Left lung (tissue), 10 donors: ENCODE measurements around the gene TTC34. TPM values are rescaled to one million over a fixed set of nuclear protein-coding genes. Genes with fewer than 3 reads are reported as not detected.

Experiments used
- ATAC-seq: fragments of 200-7000 bp; cut with Tn5 transposase; one replicate; pipeline ENCODE4 v1.9.1; 2020; ENCODE audit warnings: moderate library complexity
- DNase-seq, 4 donors: peaks; one replicate each; pipeline ENCODE4 v3.0.0-alpha.2; 2013 to 2020
- H3K27ac ChIP-seq, 2 donors: fragments of 200-600 bp; sonication (generic) in 1 of 2; one replicate each; pipeline versions ENCODE4 v1.5.0 to v1.8.0; 2020 to 2021
- H3K27me3 ChIP-seq, 2 donors: fragments of 200-600 bp; sonication (generic) in 1 of 2; one replicate each; pipeline versions ENCODE4 v1.5.0 to v1.8.0; 2020 to 2021
- H3K36me3 ChIP-seq, 2 donors: fragments of 200-600 bp; sonication (generic) in 1 of 2; one replicate each; pipeline versions ENCODE4 v1.5.0 to v1.8.0; 2020 to 2021
- H3K4me1 ChIP-seq, 2 donors: fragments of 200-600 bp; one replicate each; pipeline ENCODE4 v1.8.0; 2021
- H3K4me3 ChIP-seq, 2 donors: fragments of 200-600 bp; sonication (generic) in 1 of 2; one replicate each; pipeline versions ENCODE4 v1.5.0 to v1.8.0; 2020 to 2021; ENCODE audit warnings: mild to moderate bottlenecking in 1 of 2
- H3K9me3 ChIP-seq, 2 donors: fragments of 200-600 bp; sonication (generic) in 1 of 2; one replicate each; pipeline versions ENCODE4 v1.5.0 to v1.8.0; 2020 to 2021
- intact Hi-C, 2 donors: fragments of 100-400 bp; cut with DNase I; formaldehyde crosslinking; loops; one replicate each; pipeline versions ENCODE4 v1.11.2 to v1.14.2; 2022
- polyA plus RNA-seq, 6 donors: library from polyadenylated mRNA; unstranded; fragments of 120-200 nt; gene quantifications; one replicate each; pipeline ENCODE4 v1.2.1, GENCODE V29; 2013; ENCODE audit not compliant: insufficient read length in 6 of 6
- total RNA-seq, 2 donors: library from RNA; stranded (reverse); fragmentation: NEBNext Ultra II Directional; extraction: Animal tissue kit (Norgen Biotek cat#: 25700); gene quantifications; one replicate each; pipeline ENCODE4 v1.2.1, GENCODE V29; 2021
- TF ChIP-seq, protein P1 (sequence below), 2 donors: fragments of 200-600 bp; sonication (generic) in 1 of 2; IDR thresholded peaks; one replicate each; pipeline versions ENCODE4 v1.5.0 to v1.8.0; 2021; ENCODE audit warnings: antibody characterized with exemption in 2 of 2
- donor health status: DM: no; HTN: yes; CAD: no.
- donor health status: DM: no; HTN: no; CAD: no.

The TTC34 gene
- total and polyA plus RNA-seq, 8 donors, result 0.44 to 1.2 (median 0.69) TPM

DNA sequence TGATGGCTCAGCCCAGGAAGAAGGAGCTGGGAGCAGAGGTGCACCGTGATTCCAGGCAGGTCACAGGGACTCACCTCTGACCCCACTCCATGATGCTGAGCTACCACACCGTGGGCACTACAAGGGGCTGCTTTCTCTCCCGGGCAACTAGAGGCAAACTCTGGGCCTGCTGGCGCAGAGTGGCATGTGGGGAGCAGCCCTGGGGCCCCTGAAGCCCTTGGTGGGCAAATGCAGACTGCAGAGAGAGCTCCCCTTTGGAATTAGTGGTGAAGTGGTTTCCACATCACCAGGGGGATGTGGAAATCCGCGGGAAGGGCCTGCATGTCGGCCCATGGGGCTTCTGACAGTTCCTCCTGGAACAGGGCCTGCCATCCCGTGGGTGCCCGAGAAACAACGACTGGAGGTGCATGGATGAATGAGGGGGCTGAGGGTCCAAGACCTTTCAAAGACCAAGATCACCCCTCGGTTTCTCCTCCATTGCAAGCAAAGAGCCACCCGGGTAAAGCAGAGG, 156.8 kb downstream of the TTC34 start:
- Histone ChIP-seq H3K36me3 (no peaks in the 10 kb centered on the region), H3K4me1 (peaks cover 7 to 19% of the 10 kb centered on the region in 2 donors), H3K27me3 (no peaks in the 10 kb centered on the region), H3K9me3 (peaks cover 0 to 29% of the 10 kb centered on the region in 2 donors), H3K27ac (no peak overlapping the region), H3K4me3 (no peak overlapping the region)
- TF ChIP-seq, protein P1, sequence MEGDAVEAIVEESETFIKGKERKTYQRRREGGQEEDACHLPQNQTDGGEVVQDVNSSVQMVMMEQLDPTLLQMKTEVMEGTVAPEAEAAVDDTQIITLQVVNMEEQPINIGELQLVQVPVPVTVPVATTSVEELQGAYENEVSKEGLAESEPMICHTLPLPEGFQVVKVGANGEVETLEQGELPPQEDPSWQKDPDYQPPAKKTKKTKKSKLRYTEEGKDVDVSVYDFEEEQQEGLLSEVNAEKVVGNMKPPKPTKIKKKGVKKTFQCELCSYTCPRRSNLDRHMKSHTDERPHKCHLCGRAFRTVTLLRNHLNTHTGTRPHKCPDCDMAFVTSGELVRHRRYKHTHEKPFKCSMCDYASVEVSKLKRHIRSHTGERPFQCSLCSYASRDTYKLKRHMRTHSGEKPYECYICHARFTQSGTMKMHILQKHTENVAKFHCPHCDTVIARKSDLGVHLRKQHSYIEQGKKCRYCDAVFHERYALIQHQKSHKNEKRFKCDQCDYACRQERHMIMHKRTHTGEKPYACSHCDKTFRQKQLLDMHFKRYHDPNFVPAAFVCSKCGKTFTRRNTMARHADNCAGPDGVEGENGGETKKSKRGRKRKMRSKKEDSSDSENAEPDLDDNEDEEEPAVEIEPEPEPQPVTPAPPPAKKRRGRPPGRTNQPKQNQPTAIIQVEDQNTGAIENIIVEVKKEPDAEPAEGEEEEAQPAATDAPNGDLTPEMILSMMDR (IDR thresholded peaks at IDR 0.05), result no peak
- DNase-seq (no peak), ATAC-seq (no peak)
- intact Hi-C loops, result loop anchor here in 1 of 2 donors (10.0 kb wide), 1 partner anchor 230 kb away; the partner anchor contains the start of gene PEX10

DNA sequence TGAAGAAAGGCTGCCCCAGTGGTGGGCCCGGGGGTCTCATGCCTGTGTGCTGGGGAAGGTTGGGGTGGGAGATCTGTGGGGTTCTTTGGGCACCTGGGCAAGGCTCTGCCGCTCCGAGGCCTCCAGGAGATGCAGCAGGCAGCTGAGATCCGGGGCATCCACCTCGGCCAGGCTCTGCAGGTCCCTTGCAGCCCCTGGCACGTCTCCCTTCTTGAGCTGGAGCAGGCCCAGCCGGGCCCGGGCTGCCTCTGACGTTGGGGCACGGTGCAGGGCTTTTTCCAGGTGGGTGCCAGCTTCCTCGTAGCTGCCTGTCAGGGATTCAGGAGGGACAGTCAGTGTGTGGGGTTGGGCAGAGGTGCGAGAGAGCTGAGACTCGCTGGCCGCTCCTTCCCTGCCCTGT, 157.3 kb downstream of the TTC34 start:
- Histone ChIP-seq H3K4me3 (no peak overlapping the region), H3K9me3 (peaks cover 0 to 29% of the 10 kb centered on the region in 2 donors), H3K4me1 (peaks cover 7 to 19% of the 10 kb centered on the region in 2 donors), H3K27ac (no peak overlapping the region), H3K27me3 (no peaks in the 10 kb centered on the region), H3K36me3 (no peaks in the 10 kb centered on the region)
- intact Hi-C loops, result loop anchor here in 1 of 2 donors (10.0 kb wide), 1 partner anchor 229 kb away; the partner anchor contains the start of gene PEX10
- DNase-seq (peak in 1 of 4 donors; percentile 78), ATAC-seq (no peak)
- TF ChIP-seq, protein P1 (IDR thresholded peaks at IDR 0.05), result no peak

DNA sequence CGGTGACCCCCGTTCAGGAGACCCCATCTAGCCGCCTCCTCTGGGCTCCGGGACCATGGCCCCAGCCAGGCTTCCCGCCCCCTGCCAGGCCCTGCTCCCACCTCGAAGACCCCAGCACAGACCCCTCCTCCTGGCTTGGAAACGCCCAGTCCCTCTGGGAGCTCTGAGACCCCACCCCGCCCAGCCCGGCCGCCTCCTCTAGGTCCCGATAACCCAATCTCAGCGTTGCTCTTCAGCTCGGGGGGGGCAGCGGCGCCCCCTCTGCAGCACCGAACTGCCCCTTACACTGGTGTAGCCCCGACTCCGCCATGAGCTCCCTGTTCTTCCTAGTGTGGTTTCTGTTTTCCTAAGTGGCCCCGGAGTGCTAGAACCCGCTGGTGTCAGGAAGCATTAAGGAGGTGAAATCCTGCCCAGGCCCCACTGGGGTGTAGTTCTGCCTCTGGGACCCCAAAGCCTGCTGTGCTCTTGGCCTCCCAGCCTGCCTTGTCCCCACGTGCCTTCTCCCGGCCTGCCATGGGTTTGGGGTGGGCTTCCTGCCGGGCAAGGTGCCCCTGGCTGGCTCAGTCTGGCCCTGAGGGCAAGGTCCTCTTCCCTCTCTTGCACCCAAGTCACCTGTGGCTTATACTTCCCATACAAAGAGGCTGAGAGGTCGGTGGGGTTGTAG, 157.9 kb downstream of the TTC34 start:
- ATAC-seq (no peak), DNase-seq (no peak)
- Histone ChIP-seq H3K36me3 (no peaks in the 10 kb centered on the region), H3K9me3 (peaks cover 0 to 29% of the 10 kb centered on the region in 2 donors), H3K4me3 (peak overlapping the region; percentile 73 to 83), H3K27ac (peak overlapping the region in 1 of 2 donors; percentile 83), H3K4me1 (peaks cover 7 to 19% of the 10 kb centered on the region in 2 donors), H3K27me3 (peaks cover 0 to under 1% of the 10 kb centered on the region in 2 donors)
- TF ChIP-seq, protein P1 (IDR thresholded peaks at IDR 0.05), result no peak
- intact Hi-C loops, result loop anchor here in 1 of 2 donors (10.0 kb wide), 1 partner anchor 229 kb away; the partner anchor contains the start of gene PEX10

DNA sequence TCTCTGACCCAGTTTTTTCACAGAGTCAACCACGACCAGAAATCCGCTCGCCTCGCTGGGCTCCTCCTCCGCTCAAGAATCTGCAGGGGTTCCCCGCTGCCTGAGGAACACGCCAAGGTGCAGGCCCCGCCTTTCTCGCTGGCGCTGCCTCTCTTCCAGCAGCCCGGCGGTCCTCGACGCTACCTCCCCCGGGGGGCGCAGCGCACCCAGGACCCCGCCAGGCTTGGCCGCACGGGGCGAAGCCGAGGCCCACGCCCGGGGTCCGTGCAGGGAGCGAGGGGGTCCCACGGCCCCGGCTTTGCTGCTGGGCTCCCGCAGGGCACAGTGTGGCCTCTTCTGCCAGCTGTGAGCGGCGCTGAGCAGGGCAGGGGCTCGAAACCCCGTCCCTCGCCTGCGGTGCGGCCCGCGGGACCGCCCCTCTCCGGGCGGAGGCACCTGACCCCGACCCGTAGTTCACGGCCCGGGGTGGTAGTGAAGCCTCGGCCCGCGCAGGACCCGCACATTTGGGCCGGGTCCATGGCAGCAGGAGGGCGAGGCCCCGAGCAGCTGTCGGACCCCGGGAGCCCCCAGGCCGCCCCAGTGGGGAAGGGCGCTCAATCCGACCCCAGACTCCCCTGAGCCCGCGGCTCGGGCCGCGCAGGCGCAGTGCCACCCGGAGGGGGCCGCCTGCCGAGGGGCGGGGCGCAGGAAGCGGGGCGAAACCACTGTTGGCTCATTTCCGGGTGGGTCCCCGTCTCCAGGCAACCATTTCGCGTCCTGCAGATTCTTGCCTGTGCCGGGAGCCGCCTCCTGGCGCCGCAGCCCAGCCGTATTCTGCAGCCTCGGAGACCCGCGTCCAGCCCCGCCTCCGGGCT, 158.7 kb downstream of the TTC34 start:
- Histone ChIP-seq H3K27me3 (peaks cover 0 to 6% of the 10 kb centered on the region in 2 donors), H3K27ac (peak overlapping the region; percentile 76 to 83), H3K4me3 (peak overlapping the region; percentile 73 to 83), H3K9me3 (peaks cover 0 to 21% of the 10 kb centered on the region in 2 donors), H3K36me3 (no peaks in the 10 kb centered on the region), H3K4me1 (peaks cover 7 to 19% of the 10 kb centered on the region in 2 donors)
- peak; percentile 91 to 97 (median 93) for DNase-seq
- TF ChIP-seq, protein P1 (IDR thresholded peaks at IDR 0.05), result no peak
- ATAC-seq, result peak; percentile 93
- intact Hi-C loops, result loop anchor here in 1 of 2 donors (10.0 kb wide), 1 partner anchor 228 kb away; the partner anchor contains the start of gene PEX10
